Fibroblast of villous mesenchyme (primary cell): ENCODE data around the gene CRELD2. TPM values are rescaled to one million over a fixed set of nuclear protein-coding genes. Genes with fewer than 3 reads are reported as not detected.
A peak's percentile ranks its signal among the peaks of the same experiment; 100 is the strongest.

Experiments
- DNase-seq: peaks from one replicate; pipeline ENCODE4 v3.0.0-alpha.2; 2010; ENCODE audit warnings: low read depth
- H3K4me3 ChIP-seq: 2 replicates; pipeline ENCODE4 v1.5.1; 2011; ENCODE audit warnings: low read depth, mild to moderate bottlenecking, low read length
- total RNA-seq: library from RNA; depleted of rRNA; stranded (reverse); fragments of >200 nt; gene quantifications from 2 replicates; pipeline ENCODE4 v1.2.3, GENCODE V29; 2012
- TF ChIP-seq, protein P1 (sequence below): IDR thresholded peaks from 2 replicates; pipeline ENCODE4 v1.5.1; 2012; ENCODE audit warnings: low read depth, mild to moderate bottlenecking, low read length; ENCODE audit not compliant: insufficient read depth

CRELD2 gene
- total RNA-seq, 1 donor, result 53.1 TPM

- peak overlapping the region; percentile 81 for H3K4me3 ChIP-seq
- TF ChIP-seq, protein P1, sequence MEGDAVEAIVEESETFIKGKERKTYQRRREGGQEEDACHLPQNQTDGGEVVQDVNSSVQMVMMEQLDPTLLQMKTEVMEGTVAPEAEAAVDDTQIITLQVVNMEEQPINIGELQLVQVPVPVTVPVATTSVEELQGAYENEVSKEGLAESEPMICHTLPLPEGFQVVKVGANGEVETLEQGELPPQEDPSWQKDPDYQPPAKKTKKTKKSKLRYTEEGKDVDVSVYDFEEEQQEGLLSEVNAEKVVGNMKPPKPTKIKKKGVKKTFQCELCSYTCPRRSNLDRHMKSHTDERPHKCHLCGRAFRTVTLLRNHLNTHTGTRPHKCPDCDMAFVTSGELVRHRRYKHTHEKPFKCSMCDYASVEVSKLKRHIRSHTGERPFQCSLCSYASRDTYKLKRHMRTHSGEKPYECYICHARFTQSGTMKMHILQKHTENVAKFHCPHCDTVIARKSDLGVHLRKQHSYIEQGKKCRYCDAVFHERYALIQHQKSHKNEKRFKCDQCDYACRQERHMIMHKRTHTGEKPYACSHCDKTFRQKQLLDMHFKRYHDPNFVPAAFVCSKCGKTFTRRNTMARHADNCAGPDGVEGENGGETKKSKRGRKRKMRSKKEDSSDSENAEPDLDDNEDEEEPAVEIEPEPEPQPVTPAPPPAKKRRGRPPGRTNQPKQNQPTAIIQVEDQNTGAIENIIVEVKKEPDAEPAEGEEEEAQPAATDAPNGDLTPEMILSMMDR, result no peak
- DNase-seq, result peak; percentile 14
These were observed 44.6 kb downstream of the CRELD2 start for GRCh38 chr22:49962751-49963646.

DNA sequence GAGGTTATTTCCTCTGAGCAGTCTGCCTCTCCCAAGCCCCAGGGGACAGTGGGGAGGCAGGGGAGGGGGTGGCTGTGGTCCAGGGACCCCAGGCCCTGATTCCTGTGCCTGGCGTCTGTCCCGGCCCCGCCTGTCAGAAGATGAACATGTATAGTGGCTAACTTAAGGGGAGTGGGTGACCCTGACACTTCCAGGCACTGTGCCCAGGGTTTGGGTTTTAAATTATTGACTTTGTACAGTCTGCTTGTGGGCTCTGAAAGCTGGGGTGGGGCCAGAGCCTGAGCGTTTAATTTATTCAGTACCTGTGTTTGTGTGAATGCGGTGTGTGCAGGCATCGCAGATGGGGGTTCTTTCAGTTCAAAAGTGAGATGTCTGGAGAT lies 45.2 kb downstream of the CRELD2 start:
- H3K4me3 ChIP-seq, result peak overlapping the region; percentile 81
- TF ChIP-seq, protein P1, result no peak
- no peak for DNase-seq

DNA sequence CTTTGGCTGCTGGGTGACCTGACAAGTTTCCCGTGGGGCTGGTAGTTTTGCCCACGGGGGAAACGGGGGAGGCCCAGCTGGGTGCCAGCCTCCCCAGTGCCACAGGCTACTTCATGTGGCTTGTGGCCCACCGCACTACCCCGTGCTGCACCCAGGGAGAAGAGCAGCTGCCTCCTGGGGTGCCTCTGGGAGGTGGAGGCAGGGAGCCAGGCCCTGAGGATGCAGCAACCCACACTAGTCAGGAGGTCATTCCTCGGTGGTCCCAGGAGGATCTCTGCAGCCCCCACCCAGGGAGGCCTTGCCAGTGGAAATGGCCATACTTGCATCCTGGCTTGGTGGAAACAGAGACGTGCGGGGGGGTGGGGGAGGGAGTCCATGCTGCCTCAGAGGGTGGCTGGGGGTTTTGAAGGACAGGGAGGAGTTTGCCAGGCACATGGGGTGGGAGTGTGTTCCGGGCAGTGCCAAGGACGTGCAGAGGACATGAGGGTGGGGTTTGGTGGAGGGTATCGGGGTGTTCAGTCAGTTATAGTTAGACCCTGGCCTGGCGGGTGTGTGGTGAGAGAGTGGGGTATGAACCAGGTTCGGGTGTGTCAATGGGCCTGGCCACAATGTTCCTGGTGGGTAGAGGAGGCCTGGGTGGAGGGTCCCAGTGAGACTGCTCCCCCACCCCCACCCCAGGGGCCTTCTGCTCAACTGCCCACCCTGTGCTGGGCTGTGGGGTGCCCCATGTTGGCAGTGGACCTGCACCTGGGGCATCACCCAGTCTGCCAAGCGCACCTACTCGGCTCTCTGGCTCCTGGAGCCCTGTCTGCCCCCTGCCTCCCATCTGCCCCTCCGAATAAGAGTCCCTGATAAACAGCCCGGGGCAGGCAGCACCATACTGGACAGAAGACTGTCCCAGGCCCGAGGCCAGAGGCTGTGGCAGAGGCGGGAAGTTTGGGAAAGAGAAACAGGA lies 46.0 kb downstream of the CRELD2 start:
- peak overlapping the region; percentile 81 for H3K4me3 ChIP-seq
- TF ChIP-seq, protein P1, result no peak
- no peak for DNase-seq

GRCh38 chr22:49965091-49966040 lies 46.9 kb downstream of the CRELD2 start:
- H3K4me3 ChIP-seq, result no peak overlapping the region
- no peak for DNase-seq
- TF ChIP-seq, protein P1, result no peak

DNA sequence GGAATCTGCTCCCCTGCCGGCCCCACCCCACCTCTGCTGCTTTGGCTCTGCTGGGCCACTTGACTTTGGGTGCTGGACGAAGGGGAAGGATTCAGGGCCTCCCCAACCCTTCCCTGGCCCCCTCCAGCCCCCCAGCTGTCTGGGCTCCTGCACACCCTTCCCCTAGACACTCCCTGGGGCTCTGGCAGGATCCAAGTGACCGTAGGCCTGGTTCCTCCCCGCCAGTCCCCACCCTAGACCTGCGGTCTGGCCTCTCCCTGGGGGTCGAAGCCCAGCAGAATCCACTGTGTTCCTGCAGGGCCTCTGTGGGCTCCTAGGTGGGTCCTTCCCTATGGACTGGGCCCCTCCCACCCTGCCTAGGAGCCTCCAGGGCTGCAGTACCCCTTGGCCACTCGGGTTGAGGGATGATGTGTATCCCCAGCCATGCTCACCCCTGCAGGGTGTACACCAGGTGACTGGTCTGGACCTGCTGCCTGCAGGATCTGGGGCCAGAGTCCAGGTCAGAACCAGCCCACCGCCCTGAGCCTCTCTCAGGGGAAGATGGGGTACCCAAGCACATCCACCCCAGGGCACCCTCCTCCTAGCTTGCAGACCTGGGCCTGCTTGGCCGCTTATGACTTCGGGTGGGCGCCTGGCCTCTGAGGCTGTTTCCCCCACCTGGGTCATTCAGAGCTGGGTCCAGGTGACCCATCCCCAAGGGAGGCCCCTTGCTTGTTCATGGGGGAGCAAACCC lies 47.8 kb downstream of the CRELD2 start:
- H3K4me3 ChIP-seq, result no peak overlapping the region
- TF ChIP-seq, protein P1, result no peak
- no peak for DNase-seq
